OCI-LY1 (cell line): Measurements from ENCODE around the gene CRYAA.
"Not testable (repeated sequence)": the region's sequence is repeated elsewhere in the genome, so short reads cannot be mapped to it uniquely, and the experiment has no call there.

Experiments used
- CTCF ChIP-seq: fragments of 200-600 bp; sonication (generic), shearing (Covaris generic); IDR thresholded peaks from 2 replicates; pipeline ENCODE4 v1.5.1; 2017; ENCODE audit warnings: mild to moderate bottlenecking, antibody characterized with exemption, low read length, moderate library complexity, mixed read lengths
- EZH2 ChIP-seq: fragments of 200-600 bp; sonication (generic), shearing (Covaris generic); IDR thresholded peaks from 2 replicates; pipeline ENCODE4 v1.8.0; 2017; ENCODE audit warnings: borderline replicate concordance, mixed run types, mild to moderate bottlenecking, antibody characterized with exemption, low read length, moderate library complexity, mixed read lengths

- not testable (repeated sequence) for TF ChIP-seq EZH2, CTCF
Measured at GRCh38 chr21:43146637-43147036, 22.2 kb upstream of the CRYAA start.
